Esophagus squamous epithelium (tissue), 5 donors: ENCODE results near the gene ARRDC5. TPM values are rescaled to one million over a fixed set of nuclear protein-coding genes. Genes with fewer than 3 reads are reported as not detected.
"Not testable (repeated sequence)": the region's sequence is repeated elsewhere in the genome, so short reads cannot be mapped to it uniquely, and the experiment has no call there.

ENCODE experiments used
- DNase-seq: peaks from one replicate; lab custom pipeline; 2025; lab: John Stamatoyannopoulos, UW
- H3K27ac ChIP-seq, 4 donors: fragments of 200-600 bp; sonication (generic); one replicate each; pipeline ENCODE4 v1.5.1; 2016 to 2019; ENCODE audit warnings: mild to moderate bottlenecking in 1 of 4
- H3K27me3 ChIP-seq, 4 donors: fragments of 200-600 bp; sonication (generic); 1 replicate in 3 of 4; 2 replicates in 1 of 4; pipeline versions ENCODE4 v1.5.1 to v1.6.0; 2017 to 2021; ENCODE audit warnings: antibody characterized with exemption in 1 of 4
- H3K36me3 ChIP-seq, 3 donors: fragments of 200-600 bp; sonication (generic); one replicate each; pipeline ENCODE4 v1.5.1; 2016 to 2019
- H3K4me1 ChIP-seq, 3 donors: fragments of 200-600 bp; sonication (generic); one replicate each; pipeline ENCODE4 v1.5.1; 2017 to 2019
- H3K4me3 ChIP-seq, 4 donors: fragments of 200-600 bp; sonication (generic); 1 replicate in 3 of 4; 2 replicates in 1 of 4; pipeline ENCODE4 v1.5.1; 2016 to 2019; ENCODE audit warnings: mild to moderate bottlenecking in 2 of 4, moderate library complexity in 1 of 4
- H3K9me3 ChIP-seq, 3 donors: fragments of 200-600 bp; sonication (generic); one replicate each; pipeline ENCODE4 v1.5.1; 2016 to 2019
- POLR2A ChIP-seq, 4 donors: fragments of 450-650 bp; IDR thresholded peaks; one replicate each; pipeline ENCODE4 v1.6.1; 2017; ENCODE audit warnings: antibody characterized with exemption in 4 of 4, mild to moderate bottlenecking in 4 of 4, moderate library complexity in 3 of 4
- WGBS, 2 donors: methylation state at CpG; one replicate each; pipeline ENCODE4 v1.1.5; 2018; 5-methylcytosine and 5-hydroxymethylcytosine counted together
- intact Hi-C: fragments of 100-400 bp; cut with DNase I; formaldehyde crosslinking; loops from one replicate; pipeline ENCODE4 v1.15.0; 2022
- total RNA-seq, 4 donors: library from RNA; depleted of rRNA; stranded (reverse); fragments of >200 nt; gene quantifications; one replicate each; pipeline ENCODE4 v1.1.0, GENCODE V29; 2016
- TF ChIP-seq, protein P1 (sequence below), 6 experiments: fragments of 450-650 bp in 4 of 6; fragments of 200-600 bp in 2 of 6; sonication (generic) in 2 of 6; IDR thresholded peaks; one replicate each; pipeline ENCODE4 v1.5.1; 2016 to 2019; ENCODE audit warnings: antibody characterized with exemption in 6 of 6, mild to moderate bottlenecking in 4 of 6, moderate library complexity in 4 of 6
- donor health status: DM: yes; HTN: yes; CAD: no.

ARRDC5 gene
- total RNA-seq, 4 donors from 2014 or later, result 0.38 to 0.62 TPM; not detected in 2

DNA sequence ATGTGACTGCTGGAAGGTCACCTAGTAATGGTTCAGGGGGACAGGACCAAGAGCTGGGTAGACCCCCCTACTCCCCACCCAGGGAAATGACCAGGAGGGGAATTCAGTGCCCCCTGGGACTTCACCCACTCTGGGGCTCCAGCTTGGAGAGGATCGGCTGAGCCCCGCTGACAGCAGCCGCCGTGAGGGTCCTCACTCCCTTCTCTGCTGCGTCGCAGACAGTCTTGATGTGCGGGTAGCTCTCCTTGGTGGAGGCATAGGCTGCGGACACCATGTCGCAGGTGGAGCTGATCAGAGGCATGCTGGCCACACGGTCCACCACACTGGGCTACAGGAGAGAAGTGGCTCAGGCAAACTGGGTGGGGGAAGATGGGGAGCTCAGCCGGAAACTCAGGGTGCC, 43.0 kb downstream of the ARRDC5 start:
- intact Hi-C loops, result no loop called here
- Histone ChIP-seq H3K27me3 (no peaks in the 10 kb centered on the region), H3K36me3 (peaks cover 14 to 85% (median 49%) of the 10 kb centered on the region in 3 donors), H3K4me3 (no peak overlapping the region), H3K9me3 (no peaks in the 10 kb centered on the region), H3K27ac (no peak overlapping the region), H3K4me1 (peaks cover 4 to 23% (median 5%) of the 10 kb centered on the region in 3 donors)
- DNase-seq, result no peak
- TF ChIP-seq POLR2A (IDR thresholded peaks at IDR 0.05), result no peak
- TF ChIP-seq, protein P1, sequence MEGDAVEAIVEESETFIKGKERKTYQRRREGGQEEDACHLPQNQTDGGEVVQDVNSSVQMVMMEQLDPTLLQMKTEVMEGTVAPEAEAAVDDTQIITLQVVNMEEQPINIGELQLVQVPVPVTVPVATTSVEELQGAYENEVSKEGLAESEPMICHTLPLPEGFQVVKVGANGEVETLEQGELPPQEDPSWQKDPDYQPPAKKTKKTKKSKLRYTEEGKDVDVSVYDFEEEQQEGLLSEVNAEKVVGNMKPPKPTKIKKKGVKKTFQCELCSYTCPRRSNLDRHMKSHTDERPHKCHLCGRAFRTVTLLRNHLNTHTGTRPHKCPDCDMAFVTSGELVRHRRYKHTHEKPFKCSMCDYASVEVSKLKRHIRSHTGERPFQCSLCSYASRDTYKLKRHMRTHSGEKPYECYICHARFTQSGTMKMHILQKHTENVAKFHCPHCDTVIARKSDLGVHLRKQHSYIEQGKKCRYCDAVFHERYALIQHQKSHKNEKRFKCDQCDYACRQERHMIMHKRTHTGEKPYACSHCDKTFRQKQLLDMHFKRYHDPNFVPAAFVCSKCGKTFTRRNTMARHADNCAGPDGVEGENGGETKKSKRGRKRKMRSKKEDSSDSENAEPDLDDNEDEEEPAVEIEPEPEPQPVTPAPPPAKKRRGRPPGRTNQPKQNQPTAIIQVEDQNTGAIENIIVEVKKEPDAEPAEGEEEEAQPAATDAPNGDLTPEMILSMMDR (IDR thresholded peaks at IDR 0.05), result no peak
- WGBS, 2 donors, result 88 to 100% methylated on average over 2 of the region's 11 CpGs

DNA sequence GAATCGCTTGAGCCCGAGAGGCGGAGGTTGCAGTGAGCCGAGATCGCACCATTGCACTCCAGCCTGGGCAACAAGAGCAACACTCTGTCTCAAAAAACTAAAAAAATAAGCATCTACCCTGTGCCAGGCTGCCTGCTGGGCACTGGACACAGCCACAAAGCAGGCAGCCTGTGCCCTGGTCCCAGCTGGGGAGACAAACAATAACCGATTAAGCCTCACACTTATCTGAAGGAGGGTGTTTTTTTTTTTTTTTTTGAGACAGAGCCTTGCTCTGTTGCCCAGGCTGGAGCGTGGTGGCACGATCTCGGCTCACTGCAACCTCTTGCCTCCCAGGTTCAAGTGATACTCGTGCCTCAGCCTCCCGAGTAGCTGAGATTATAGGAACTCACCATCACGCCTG, 46.2 kb downstream of the ARRDC5 start:
- H3K27ac ChIP-seq, H3K9me3 ChIP-seq, H3K27me3 ChIP-seq, H3K4me3 ChIP-seq, intact Hi-C loops, DNase-seq: not testable (repeated sequence)
- WGBS, 2 donors, result 95% methylated on average over 7 to 12 of the region's 12 CpGs
- Histone ChIP-seq H3K4me1 (peaks cover 2 to 11% (median 3%) of the 10 kb centered on the region in 3 donors), H3K36me3 (peaks cover 14 to 100% (median 41%) of the 10 kb centered on the region in 3 donors)

DNA sequence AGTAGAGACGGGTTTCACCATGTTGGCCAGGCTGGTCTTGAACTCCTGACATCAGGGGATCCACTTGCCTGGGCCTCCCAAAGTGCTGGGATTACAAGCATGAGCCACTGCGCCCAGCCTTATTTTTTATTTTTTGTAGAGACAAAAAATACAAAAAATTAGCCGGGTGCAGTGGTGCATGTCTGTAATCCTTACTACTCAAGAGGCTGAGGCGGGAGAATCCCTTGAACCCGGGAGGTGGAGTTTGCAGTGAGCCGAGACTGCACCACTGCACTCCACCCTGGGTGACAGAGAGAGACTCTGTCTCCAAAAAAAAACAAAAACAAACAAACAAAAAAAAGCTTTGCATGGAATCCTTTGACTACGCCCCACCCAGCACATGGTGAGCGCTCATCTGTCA, 49.2 kb downstream of the ARRDC5 start:
- DNase-seq, H3K4me3 ChIP-seq, H3K27ac ChIP-seq, H3K9me3 ChIP-seq, H3K27me3 ChIP-seq, H3K4me1 ChIP-seq, intact Hi-C loops: not testable (repeated sequence)
- peaks cover 0 to 100% (median 33%) of the 10 kb centered on the region in 3 donors for H3K36me3 ChIP-seq
- 71 to 77% methylated on average over 7 to 8 of the region's 8 CpGs for WGBS, 2 donors

DNA sequence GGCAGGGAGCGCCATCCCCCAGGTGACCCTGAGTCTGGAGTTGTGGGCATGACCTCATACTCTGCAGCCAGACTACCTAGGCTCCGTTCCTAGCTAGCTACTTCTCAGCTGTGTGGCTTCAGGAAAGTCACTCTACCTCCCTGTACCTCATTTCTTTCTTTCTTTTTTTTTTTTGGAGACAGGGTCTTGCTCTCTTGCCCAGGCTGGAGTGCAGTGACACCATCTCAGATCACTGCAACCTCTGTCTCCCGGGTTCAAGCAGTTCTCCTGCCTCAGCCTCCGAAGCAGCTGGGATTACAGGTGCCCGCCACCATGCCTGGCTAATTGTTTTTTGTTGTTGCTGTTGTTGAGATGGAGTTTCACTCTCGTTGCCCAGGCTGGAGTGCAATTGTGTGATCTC, 50.2 kb downstream of the ARRDC5 start:
- intact Hi-C loops, result no loop called here
- no peaks in the 10 kb centered on the region for H3K4me1 ChIP-seq
- TF ChIP-seq, protein P1 (IDR thresholded peaks at IDR 0.05), result no peak
- TF ChIP-seq POLR2A (IDR thresholded peaks at IDR 0.05), result no peak
- WGBS, 2 donors, result 74 to 87% methylated on average over 4 to 6 of the region's 6 CpGs
- no peak overlapping the region for H3K4me3 ChIP-seq
- DNase-seq, result no peak
- no peak overlapping the region for H3K27ac ChIP-seq
- peaks cover 3 to 100% (median 32%) of the 10 kb centered on the region in 3 donors for H3K36me3 ChIP-seq
- H3K27me3 ChIP-seq, result no peaks in the 10 kb centered on the region
- no peaks in the 10 kb centered on the region for H3K9me3 ChIP-seq

DNA sequence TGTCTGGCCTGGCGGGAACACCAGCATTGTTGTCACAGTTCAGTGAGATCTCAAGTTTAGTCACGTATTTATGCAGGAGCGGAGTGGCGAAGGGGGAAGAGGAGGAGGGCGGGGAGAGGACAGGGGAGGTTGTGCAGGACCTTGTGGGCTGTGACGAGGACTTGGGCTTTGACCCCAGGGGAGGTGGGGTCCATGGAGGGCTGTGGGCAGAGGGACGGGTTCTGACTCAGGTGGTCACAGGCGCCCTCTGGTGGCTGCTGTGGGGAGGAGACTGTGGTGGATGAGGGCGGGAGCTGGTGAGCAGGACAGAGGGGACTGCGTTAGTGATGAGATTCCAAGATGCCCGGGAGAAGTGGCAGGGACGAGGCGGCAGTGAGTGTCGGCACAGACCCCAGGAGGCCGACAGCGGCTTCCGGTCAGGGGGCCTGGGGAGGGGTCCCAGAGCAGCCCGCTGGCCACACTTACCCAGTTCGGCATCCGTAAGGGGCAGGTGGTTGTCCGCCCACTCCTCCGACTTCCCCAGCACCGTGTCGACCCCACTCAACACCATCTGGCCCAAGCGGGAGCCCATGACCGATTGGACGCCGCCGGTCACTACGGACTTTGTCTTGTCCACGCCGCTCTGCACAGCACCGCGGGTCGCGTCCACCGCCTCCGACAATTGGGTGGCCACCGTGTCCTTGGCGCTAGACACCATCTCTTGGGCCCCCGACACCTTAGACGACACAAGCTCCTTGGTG, 51.0 kb downstream of the ARRDC5 start:
- intact Hi-C loops, result no loop called here
- no peak for TF ChIP-seq POLR2A (IDR thresholded peaks at IDR 0.05)
- TF ChIP-seq, protein P1 (IDR thresholded peaks at IDR 0.05), result peak; percentile 70 to 83 (median 76)
- Histone ChIP-seq H3K27me3 (no peaks in the 10 kb centered on the region), H3K27ac (peak overlapping the region in 1 of 4 donors; percentile 30), H3K36me3 (peaks cover 7 to 100% (median 31%) of the 10 kb centered on the region in 3 donors), H3K9me3 (no peaks in the 10 kb centered on the region), H3K4me3 (no peak overlapping the region), H3K4me1 (no peaks in the 10 kb centered on the region)
- 73 to 77% methylated on average over 28 to 36 of the region's 42 CpGs for WGBS, 2 donors
- DNase-seq, result no peak

DNA sequence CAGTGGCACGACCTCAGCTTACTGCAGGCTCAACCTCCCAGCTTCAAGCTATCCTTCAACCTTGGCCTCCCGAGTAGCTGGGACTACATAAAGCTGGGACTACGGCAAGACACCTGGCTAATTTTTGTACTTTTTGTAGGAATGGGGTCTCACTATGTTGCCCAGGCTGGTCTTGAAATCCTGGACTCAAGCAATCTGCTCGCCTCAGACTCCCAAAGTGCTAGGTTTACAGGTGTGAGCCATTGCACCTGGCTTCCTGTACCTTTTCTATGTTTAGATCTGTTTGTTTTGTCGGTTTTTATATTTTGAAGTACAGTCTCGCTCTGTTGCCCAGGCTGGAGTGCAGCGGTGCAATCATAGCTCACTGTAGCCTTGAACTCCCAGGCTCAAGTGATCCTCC, 53.7 kb downstream of the ARRDC5 start:
- WGBS, 2 donors, result 84 to 91% methylated on average over 7 of the region's 7 CpGs
- intact Hi-C loops, result no loop called here
- no peak for TF ChIP-seq POLR2A (IDR thresholded peaks at IDR 0.05)
- TF ChIP-seq, protein P1 (IDR thresholded peaks at IDR 0.05), result no peak
- Histone ChIP-seq H3K9me3 (no peaks in the 10 kb centered on the region), H3K27ac (no peak overlapping the region), H3K4me1 (peaks cover 0 to 7% (median 0%) of the 10 kb centered on the region in 3 donors), H3K27me3 (no peaks in the 10 kb centered on the region), H3K36me3 (peaks cover 16 to 100% (median 31%) of the 10 kb centered on the region in 3 donors), H3K4me3 (no peak overlapping the region)
- no peak for DNase-seq
